22Rv1 (cell line): ENCODE data around the gene AK9.

Experiments used
- H3K27ac ChIP-seq: fragments of 450-650 bp; 2 replicates; pipeline ENCODE4 v1.5.1; 2017
- CTCF ChIP-seq: fragments of 450-650 bp; IDR thresholded peaks from 2 replicates; pipeline ENCODE4 v1.5.1; 2017; ENCODE audit warnings: mild to moderate bottlenecking
- ZFX ChIP-seq: fragments of 450-650 bp; IDR thresholded peaks from 2 replicates; pipeline ENCODE4 v1.6.1; 2017; ENCODE audit warnings: antibody characterized with exemption, borderline replicate concordance

Gene AK9

GRCh38 chr6:109491207-109491938 is 199.6 kb downstream of the AK9 start:
- TF ChIP-seq CTCF (no peak), ZFX (no peak)
- 0 out of 2 replicates have a peak overlapping the region, but pooled peaks have one; percentile 24 for H3K27ac ChIP-seq

GRCh38 chr6:109490713-109491112 is 200.3 kb downstream of the AK9 start:
- no peak for TF ChIP-seq ZFX
- TF ChIP-seq CTCF, result no peak

GRCh38 chr6:109488001-109488400 is 203.0 kb downstream of the AK9 start:
- H3K27ac ChIP-seq, result no peak overlapping the region
- no peak for TF ChIP-seq ZFX
- no peak for TF ChIP-seq CTCF

More at GRCh38 chr6:109490713-109491112, 200.3 kb downstream of the AK9 start:
- 0 out of 2 replicates have a peak overlapping the region, but pooled peaks have one; percentile 24 for H3K27ac ChIP-seq

- H3K27ac ChIP-seq, result peak overlapping the region; percentile 32; the same call in 1 of the 2 replicates
- TF ChIP-seq CTCF, result no peak
- TF ChIP-seq ZFX, result no peak
Measured at GRCh38 chr6:109486068-109486467, 204.9 kb downstream of the AK9 start.

- H3K27ac ChIP-seq, result peak overlapping the region; percentile 32; the same call in 1 of the 2 replicates
- TF ChIP-seq ZFX (no peak), CTCF (no peak)
Measured at GRCh38 chr6:109485266-109485935, 205.6 kb downstream of the AK9 start.

GRCh38 chr6:109484122-109484521 is 206.9 kb downstream of the AK9 start:
- no peak overlapping the region for H3K27ac ChIP-seq
- no peak for TF ChIP-seq ZFX
- TF ChIP-seq CTCF, result no peak

GRCh38 chr6:109483735-109484057 is 207.3 kb downstream of the AK9 start:
- no peak overlapping the region for H3K27ac ChIP-seq
- no peak for TF ChIP-seq ZFX
- TF ChIP-seq CTCF, result no peak
